ENCODE measurements around the gene RPRD1B. TPM values are rescaled to one million over a fixed set of nuclear protein-coding genes. Genes with fewer than 3 reads are reported as not detected.

Gene RPRD1B
- total RNA-seq, 2 donors from 2014 or later = 22.7 to 42.5 TPM

- peaks cover 4% of the 10 kb centered on the region for H3K4me1 ChIP-seq
- no peaks in the 10 kb centered on the region for H3K36me3 ChIP-seq
Measured at GRCh38 chr20:38059832-38060231, 26.3 kb downstream of the RPRD1B start.

GRCh38 chr20:38060536-38060935, 27.0 kb downstream of the RPRD1B start:
- no peak overlapping the region for H3K9ac ChIP-seq (ENCODE audit: low read depth in 2 of 2, low read length in 2 of 2)
- intact Hi-C loops (cut with DNase I) = no loop called here

More at GRCh38 chr20:38059832-38060231, 26.3 kb downstream of the RPRD1B start:
- DNase-seq = peak; percentile 61
- Histone ChIP-seq H3K27ac (no peak overlapping the region), H3K9ac (ENCODE audit: low read depth in 2 of 2, low read length in 2 of 2) (no peak overlapping the region), H3K9me3 (no peaks in the 10 kb centered on the region), H3K27me3 (no peaks in the 10 kb centered on the region), H3K4me3 (no peak overlapping the region)
- TF ChIP-seq CTCF (IDR thresholded peaks at IDR 0.05) = no peak
- intact Hi-C loops (cut with DNase I) = loop anchor here (5.0 kb wide), 1 partner anchor 107 kb away; the partner anchor contains the start of gene TGM2

GRCh38 chr20:38061109-38061508, 27.6 kb downstream of the RPRD1B start:
- Histone ChIP-seq H3K9ac (ENCODE audit: low read depth in 2 of 2, low read length in 2 of 2) (no peak overlapping the region), H3K27me3 (no peaks in the 10 kb centered on the region), H3K4me3 (no peak overlapping the region), H3K9me3 (no peaks in the 10 kb centered on the region), H3K27ac (no peak overlapping the region), H3K36me3 (no peaks in the 10 kb centered on the region), H3K4me1 (peaks cover 4% of the 10 kb centered on the region)
- DNase-seq = no peak
- intact Hi-C loops (cut with DNase I) = no loop called here
- TF ChIP-seq CTCF (IDR thresholded peaks at IDR 0.05) = no peak

More at GRCh38 chr20:38060536-38060935, 27.0 kb downstream of the RPRD1B start:
- Histone ChIP-seq H3K36me3 (no peaks in the 10 kb centered on the region), H3K4me3 (no peak overlapping the region), H3K9me3 (no peaks in the 10 kb centered on the region), H3K27ac (no peak overlapping the region), H3K27me3 (no peaks in the 10 kb centered on the region), H3K4me1 (peaks cover 4% of the 10 kb centered on the region)
- no peak for TF ChIP-seq CTCF (IDR thresholded peaks at IDR 0.05)
- no peak for DNase-seq

GRCh38 chr20:38062890-38063289, 29.3 kb downstream of the RPRD1B start:
- Histone ChIP-seq H3K9me3 (no peaks in the 10 kb centered on the region), H3K36me3 (no peaks in the 10 kb centered on the region), H3K4me1 (no peaks in the 10 kb centered on the region), H3K27ac (no peak overlapping the region), H3K4me3 (no peak overlapping the region), H3K9ac (ENCODE audit: low read depth in 2 of 2, low read length in 2 of 2) (no peak overlapping the region), H3K27me3 (no peaks in the 10 kb centered on the region)
- no peak for TF ChIP-seq CTCF (IDR thresholded peaks at IDR 0.05)
- intact Hi-C loops (cut with DNase I) = no loop called here
- no peak for DNase-seq

GRCh38 chr20:38063911-38064530, 30.5 kb downstream of the RPRD1B start:
- no peak overlapping the region for H3K4me3 ChIP-seq
- H3K27ac ChIP-seq = no peak overlapping the region
- H3K9ac ChIP-seq (ENCODE audit: low read depth in 2 of 2, low read length in 2 of 2) = no peak overlapping the region
- no peak for TF ChIP-seq CTCF (IDR thresholded peaks at IDR 0.05)
- H3K9me3 ChIP-seq = no peaks in the 10 kb centered on the region
- intact Hi-C loops (cut with DNase I) = no loop called here
- H3K27me3 ChIP-seq = no peaks in the 10 kb centered on the region
- DNase-seq = no peak
- no peaks in the 10 kb centered on the region for H3K4me1 ChIP-seq
- H3K36me3 ChIP-seq = no peaks in the 10 kb centered on the region

All from colonic mucosa (tissue), 4 donors.